22Rv1 (cell line): ENCODE results near the gene DBX2.

ENCODE experiments used
- H3K27ac ChIP-seq: fragments of 450-650 bp; 2 replicates; pipeline ENCODE4 v1.5.1; 2017
- ZFX ChIP-seq: fragments of 450-650 bp; IDR thresholded peaks from 2 replicates; pipeline ENCODE4 v1.6.1; 2017; ENCODE audit warnings: antibody characterized with exemption, borderline replicate concordance
- TF ChIP-seq, protein P1 (sequence below): fragments of 450-650 bp; IDR thresholded peaks from 2 replicates; pipeline ENCODE4 v1.5.1; 2017; ENCODE audit warnings: mild to moderate bottlenecking

Gene DBX2

DNA sequence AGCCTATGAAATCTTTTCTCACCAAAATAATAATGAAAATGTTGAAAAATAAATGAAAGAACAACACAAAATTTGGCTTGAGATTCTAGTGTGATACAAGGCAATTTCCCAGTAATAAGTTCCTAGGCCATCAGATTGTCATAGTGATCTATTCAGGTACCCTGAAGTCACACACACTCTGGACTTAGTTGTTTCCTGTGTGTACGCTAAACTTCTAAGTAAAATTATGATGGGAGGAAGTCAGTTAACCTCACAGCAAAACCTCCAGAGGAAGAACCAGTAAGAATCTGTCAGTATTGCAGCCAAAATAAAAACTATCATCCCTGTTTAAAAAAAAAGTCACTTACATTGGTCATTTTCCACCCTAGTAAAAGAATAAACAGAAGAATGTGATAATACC lies 81.9 kb downstream of the DBX2 start:
- TF ChIP-seq ZFX = no peak
- TF ChIP-seq, protein P1, sequence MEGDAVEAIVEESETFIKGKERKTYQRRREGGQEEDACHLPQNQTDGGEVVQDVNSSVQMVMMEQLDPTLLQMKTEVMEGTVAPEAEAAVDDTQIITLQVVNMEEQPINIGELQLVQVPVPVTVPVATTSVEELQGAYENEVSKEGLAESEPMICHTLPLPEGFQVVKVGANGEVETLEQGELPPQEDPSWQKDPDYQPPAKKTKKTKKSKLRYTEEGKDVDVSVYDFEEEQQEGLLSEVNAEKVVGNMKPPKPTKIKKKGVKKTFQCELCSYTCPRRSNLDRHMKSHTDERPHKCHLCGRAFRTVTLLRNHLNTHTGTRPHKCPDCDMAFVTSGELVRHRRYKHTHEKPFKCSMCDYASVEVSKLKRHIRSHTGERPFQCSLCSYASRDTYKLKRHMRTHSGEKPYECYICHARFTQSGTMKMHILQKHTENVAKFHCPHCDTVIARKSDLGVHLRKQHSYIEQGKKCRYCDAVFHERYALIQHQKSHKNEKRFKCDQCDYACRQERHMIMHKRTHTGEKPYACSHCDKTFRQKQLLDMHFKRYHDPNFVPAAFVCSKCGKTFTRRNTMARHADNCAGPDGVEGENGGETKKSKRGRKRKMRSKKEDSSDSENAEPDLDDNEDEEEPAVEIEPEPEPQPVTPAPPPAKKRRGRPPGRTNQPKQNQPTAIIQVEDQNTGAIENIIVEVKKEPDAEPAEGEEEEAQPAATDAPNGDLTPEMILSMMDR = no peak

More for the DNA sequence above, 81.9 kb downstream of the DBX2 start:
- no peak overlapping the region for H3K27ac ChIP-seq
